Skeletal muscle satellite cell (primary cell): ENCODE results near the gene CSH2.
A peak's percentile ranks its signal among the peaks of the same experiment; 100 is the strongest.

Source experiments
- H3K27me3 ChIP-seq: 2 replicates; pipeline ENCODE4 v1.7.0; 2013; ENCODE audit warnings: low read length; ENCODE audit not compliant: control insufficient read depth, insufficient read depth
- H3K36me3 ChIP-seq: 2 replicates; pipeline ENCODE4 v1.7.0; 2013; ENCODE audit warnings: mild to moderate bottlenecking, control low read depth, low read length; ENCODE audit not compliant: insufficient read depth
- H3K4me1 ChIP-seq: 2 replicates; pipeline ENCODE4 v1.7.0; 2013; ENCODE audit warnings: low read length; ENCODE audit not compliant: control insufficient read depth, insufficient read depth
- H3K4me2 ChIP-seq: 2 replicates; pipeline ENCODE4 v1.7.0; 2013; ENCODE audit warnings: mild to moderate bottlenecking, low read length
- H3K4me3 ChIP-seq: 2 replicates; pipeline ENCODE4 v1.7.0; 2013; ENCODE audit warnings: low read length
- H3K9ac ChIP-seq: 2 replicates; pipeline ENCODE4 v1.7.0; 2013; ENCODE audit warnings: mild to moderate bottlenecking, low read depth, low read length, moderate library complexity
- H3K9me3 ChIP-seq: replicated peaks from 2 replicates; pipeline ENCODE4 v1.7.0; 2013; ENCODE audit warnings: mild to moderate bottlenecking, control low read depth, low read length

The CSH2 gene

GRCh38 chr17:63837962-63838600 is 35.4 kb downstream of the CSH2 start:
- peak overlapping the region; percentile 7 for H3K4me3 ChIP-seq
- peak overlapping the region; percentile 72 for H3K4me2 ChIP-seq
- H3K9ac ChIP-seq: peak overlapping the region; percentile 45
- peaks cover 38% of the 10 kb centered on the region for H3K4me1 ChIP-seq
- peaks cover 30% of the 10 kb centered on the region for H3K36me3 ChIP-seq
- H3K9me3 ChIP-seq: no peaks in the 10 kb centered on the region
- H3K27me3 ChIP-seq: no peaks in the 10 kb centered on the region

GRCh38 chr17:63837480-63837879 is 36.0 kb downstream of the CSH2 start:
- H3K4me1 ChIP-seq: peaks cover 37% of the 10 kb centered on the region
- H3K27me3 ChIP-seq: no peaks in the 10 kb centered on the region
- H3K9me3 ChIP-seq: no peaks in the 10 kb centered on the region
- H3K4me2 ChIP-seq: no peak overlapping the region
- H3K36me3 ChIP-seq: peaks cover 36% of the 10 kb centered on the region
- H3K4me3 ChIP-seq: no peak overlapping the region
- no peak overlapping the region for H3K9ac ChIP-seq

GRCh38 chr17:63836811-63837210 is 36.7 kb downstream of the CSH2 start:
- no peaks in the 10 kb centered on the region for H3K27me3 ChIP-seq
- no peaks in the 10 kb centered on the region for H3K9me3 ChIP-seq
- H3K4me3 ChIP-seq: no peak overlapping the region
- peaks cover 43% of the 10 kb centered on the region for H3K36me3 ChIP-seq
- H3K9ac ChIP-seq: no peak overlapping the region
- H3K4me2 ChIP-seq: no peak overlapping the region
- peaks cover 37% of the 10 kb centered on the region for H3K4me1 ChIP-seq

- H3K4me1 ChIP-seq: peaks cover 25% of the 10 kb centered on the region
- no peaks in the 10 kb centered on the region for H3K27me3 ChIP-seq
- H3K4me3 ChIP-seq: no peak overlapping the region
- H3K36me3 ChIP-seq: peaks cover 58% of the 10 kb centered on the region
- no peak overlapping the region for H3K9ac ChIP-seq
- no peak overlapping the region for H3K4me2 ChIP-seq
- H3K9me3 ChIP-seq: no peaks in the 10 kb centered on the region
These were observed 38.2 kb downstream of the CSH2 start for GRCh38 chr17:63835167-63835720.

GRCh38 chr17:63834431-63835166 is 38.9 kb downstream of the CSH2 start:
- Histone ChIP-seq H3K4me3 (no peak overlapping the region), H3K4me2 (no peak overlapping the region), H3K36me3 (peaks cover 65% of the 10 kb centered on the region), H3K4me1 (peaks cover 19% of the 10 kb centered on the region), H3K9me3 (no peaks in the 10 kb centered on the region), H3K9ac (no peak overlapping the region), H3K27me3 (no peaks in the 10 kb centered on the region)

GRCh38 chr17:63833741-63834373 is 39.6 kb downstream of the CSH2 start:
- H3K27me3 ChIP-seq: no peaks in the 10 kb centered on the region
- H3K9me3 ChIP-seq: no peaks in the 10 kb centered on the region
- no peak overlapping the region for H3K4me3 ChIP-seq
- no peak overlapping the region for H3K9ac ChIP-seq
- H3K36me3 ChIP-seq: peaks cover 72% of the 10 kb centered on the region
- no peak overlapping the region for H3K4me2 ChIP-seq
- H3K4me1 ChIP-seq: peaks cover 18% of the 10 kb centered on the region

GRCh38 chr17:63833026-63833740 is 40.3 kb downstream of the CSH2 start:
- Histone ChIP-seq H3K9me3 (no peaks in the 10 kb centered on the region), H3K4me1 (peaks cover 18% of the 10 kb centered on the region), H3K27me3 (no peaks in the 10 kb centered on the region), H3K36me3 (peaks cover 74% of the 10 kb centered on the region), H3K4me2 (no peak overlapping the region), H3K9ac (no peak overlapping the region), H3K4me3 (no peak overlapping the region)

- Histone ChIP-seq H3K4me1 (peaks cover 14% of the 10 kb centered on the region), H3K9me3 (no peaks in the 10 kb centered on the region), H3K4me2 (no peak overlapping the region), H3K4me3 (no peak overlapping the region), H3K9ac (no peak overlapping the region), H3K36me3 (peaks cover 74% of the 10 kb centered on the region), H3K27me3 (no peaks in the 10 kb centered on the region)
These were observed 41.0 kb downstream of the CSH2 start for GRCh38 chr17:63832455-63832854.

GRCh38 chr17:63832014-63832413 is 41.5 kb downstream of the CSH2 start:
- Histone ChIP-seq H3K27me3 (no peaks in the 10 kb centered on the region), H3K4me1 (peaks cover 14% of the 10 kb centered on the region), H3K4me3 (no peak overlapping the region), H3K4me2 (no peak overlapping the region), H3K9me3 (no peaks in the 10 kb centered on the region), H3K9ac (no peak overlapping the region), H3K36me3 (peaks cover 74% of the 10 kb centered on the region)

- no peak overlapping the region for H3K4me3 ChIP-seq
- peaks cover 69% of the 10 kb centered on the region for H3K36me3 ChIP-seq
- no peak overlapping the region for H3K9ac ChIP-seq
- no peaks in the 10 kb centered on the region for H3K9me3 ChIP-seq
- no peaks in the 10 kb centered on the region for H3K27me3 ChIP-seq
- peaks cover 14% of the 10 kb centered on the region for H3K4me1 ChIP-seq
- no peak overlapping the region for H3K4me2 ChIP-seq
These were observed 42.0 kb downstream of the CSH2 start for GRCh38 chr17:63831505-63831904.

GRCh38 chr17:63830904-63831491 is 42.5 kb downstream of the CSH2 start:
- Histone ChIP-seq H3K27me3 (no peaks in the 10 kb centered on the region), H3K36me3 (peaks cover 67% of the 10 kb centered on the region), H3K4me3 (no peak overlapping the region), H3K9me3 (no peaks in the 10 kb centered on the region), H3K9ac (no peak overlapping the region), H3K4me2 (no peak overlapping the region), H3K4me1 (peaks cover 17% of the 10 kb centered on the region)
